ENCODE results near the gene TMEM243. TPM values are rescaled to one million over a fixed set of nuclear protein-coding genes. Genes with fewer than 3 reads are reported as not detected.

TMEM243 gene
- total RNA-seq, 1 donor from 2014 or later, result 21.8 TPM

- no peak overlapping the region for H3K27ac Mint-ChIP-seq (ENCODE audit: unreplicated experiment)
- no peak overlapping the region for H3K4me3 Mint-ChIP-seq
- H3K4me1 Mint-ChIP-seq, result no peaks in the 10 kb centered on the region
- DNase-seq (ENCODE audit: low read depth, low spot score), result no peak
- H3K9me3 Mint-ChIP-seq, result peaks cover 5% of the 10 kb centered on the region
- TF ChIP-seq CTCF (conservative IDR thresholded peaks at IDR 0.05), result no peak
- H3K27me3 Mint-ChIP-seq (ENCODE audit: low read depth), result no peaks in the 10 kb centered on the region
- H3K36me3 Mint-ChIP-seq (ENCODE audit: low read depth), result no peaks in the 10 kb centered on the region
Measured at GRCh38 chr7:87234949-87235348, 15.4 kb upstream of the TMEM243 start.

- no peak overlapping the region for H3K27ac Mint-ChIP-seq (ENCODE audit: unreplicated experiment)
- H3K9me3 Mint-ChIP-seq, result peaks cover under 1% of the 10 kb centered on the region
- H3K4me3 Mint-ChIP-seq, result no peak overlapping the region
- DNase-seq (ENCODE audit: low read depth, low spot score), result no peak
- peaks cover 7% of the 10 kb centered on the region for H3K27me3 Mint-ChIP-seq (ENCODE audit: low read depth)
- no peaks in the 10 kb centered on the region for H3K36me3 Mint-ChIP-seq (ENCODE audit: low read depth)
- H3K4me1 Mint-ChIP-seq, result no peaks in the 10 kb centered on the region
- no peak for TF ChIP-seq CTCF (conservative IDR thresholded peaks at IDR 0.05)
Measured at GRCh38 chr7:87231711-87232110, 12.2 kb upstream of the TMEM243 start.

GRCh38 chr7:87231258-87231657, 11.7 kb upstream of the TMEM243 start:
- TF ChIP-seq CTCF (conservative IDR thresholded peaks at IDR 0.05), result no peak
- H3K36me3 Mint-ChIP-seq (ENCODE audit: low read depth), result no peaks in the 10 kb centered on the region
- H3K27ac Mint-ChIP-seq (ENCODE audit: unreplicated experiment), result no peak overlapping the region
- H3K9me3 Mint-ChIP-seq, result no peaks in the 10 kb centered on the region
- H3K4me3 Mint-ChIP-seq, result no peak overlapping the region
- no peak for DNase-seq (ENCODE audit: low read depth, low spot score)
- no peaks in the 10 kb centered on the region for H3K4me1 Mint-ChIP-seq
- peaks cover 12% of the 10 kb centered on the region for H3K27me3 Mint-ChIP-seq (ENCODE audit: low read depth)

DNA sequence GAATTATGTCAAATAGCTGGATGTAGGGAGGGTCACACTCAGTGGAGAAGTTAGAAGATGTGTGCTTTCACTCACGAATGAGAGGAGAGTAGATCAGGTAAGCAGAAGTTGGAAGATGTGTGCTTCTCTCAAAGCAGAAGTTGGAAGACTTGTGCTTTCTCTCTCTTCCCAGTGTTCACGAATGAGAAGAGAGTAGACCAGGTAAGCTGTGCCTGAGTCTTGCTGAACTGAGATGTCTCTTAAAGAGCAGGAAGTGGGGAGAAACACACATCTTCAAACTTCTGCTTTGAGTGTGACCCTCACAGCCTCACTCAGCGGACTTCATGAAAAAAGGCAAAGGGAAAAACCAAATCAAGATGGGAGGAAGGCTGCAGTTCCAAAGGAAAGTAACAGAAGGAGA, 7.0 kb upstream of the TMEM243 start:
- no peak for TF ChIP-seq CTCF (conservative IDR thresholded peaks at IDR 0.05)
- Mint-ChIP-seq H3K4me1 (no peaks in the 10 kb centered on the region), H3K9me3 (no peaks in the 10 kb centered on the region), H3K27me3 (ENCODE audit: low read depth) (peaks cover 27% of the 10 kb centered on the region), H3K4me3 (no peak overlapping the region), H3K27ac (ENCODE audit: unreplicated experiment) (no peak overlapping the region), H3K36me3 (ENCODE audit: low read depth) (no peaks in the 10 kb centered on the region)
- no peak for DNase-seq (ENCODE audit: low read depth, low spot score)

DNA sequence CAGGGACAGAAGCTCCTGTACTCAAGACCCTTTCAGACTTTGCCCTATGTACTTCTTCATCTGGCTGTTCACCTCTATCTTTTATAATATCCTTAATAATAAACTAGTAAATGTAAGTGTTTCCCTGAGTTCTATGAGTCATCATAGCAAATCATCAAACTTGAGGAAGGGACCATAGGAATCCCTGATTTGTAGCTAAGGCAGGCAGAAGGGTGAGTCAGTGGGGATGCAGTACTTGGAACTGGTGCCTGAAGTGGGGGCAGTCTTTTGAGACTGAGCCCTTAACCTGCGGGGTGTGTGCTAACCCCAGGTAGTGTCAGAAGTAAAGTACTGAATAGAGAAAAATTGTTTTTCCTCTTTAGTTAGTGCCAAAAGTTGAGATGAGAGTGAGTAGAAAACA, 6.2 kb upstream of the TMEM243 start:
- TF ChIP-seq CTCF (conservative IDR thresholded peaks at IDR 0.05), result no peak
- H3K4me1 Mint-ChIP-seq, result peaks cover 4% of the 10 kb centered on the region
- peaks cover 27% of the 10 kb centered on the region for H3K27me3 Mint-ChIP-seq (ENCODE audit: low read depth)
- H3K4me3 Mint-ChIP-seq, result no peak overlapping the region
- no peak for DNase-seq (ENCODE audit: low read depth, low spot score)
- H3K36me3 Mint-ChIP-seq (ENCODE audit: low read depth), result no peaks in the 10 kb centered on the region
- H3K27ac Mint-ChIP-seq (ENCODE audit: unreplicated experiment), result no peak overlapping the region
- H3K9me3 Mint-ChIP-seq, result no peaks in the 10 kb centered on the region

- Mint-ChIP-seq H3K4me1 (peaks cover 14% of the 10 kb centered on the region), H3K9me3 (no peaks in the 10 kb centered on the region), H3K4me3 (no peak overlapping the region), H3K27me3 (ENCODE audit: low read depth) (peaks cover 27% of the 10 kb centered on the region), H3K36me3 (ENCODE audit: low read depth) (no peaks in the 10 kb centered on the region), H3K27ac (ENCODE audit: unreplicated experiment) (no peak overlapping the region)
- TF ChIP-seq CTCF (conservative IDR thresholded peaks at IDR 0.05), result no peak
- no peak for DNase-seq (ENCODE audit: low read depth, low spot score)
Measured at GRCh38 chr7:87223666-87224065, 4.1 kb upstream of the TMEM243 start.
